Astrocyte of the spinal cord (primary cell): ENCODE results near the gene RCAN3.
A peak's percentile ranks its signal among the peaks of the same experiment; 100 is the strongest.
"Not testable (repeated sequence)": the region's sequence is repeated elsewhere in the genome, so short reads cannot be mapped to it uniquely, and the experiment has no call there.

Experiments used
- DNase-seq: peaks from one replicate; pipeline ENCODE4 v3.0.0; 2011; ENCODE audit warnings: low read depth, low spot score
- H3K4me3 ChIP-seq: 2 replicates; pipeline ENCODE4 v1.5.1; 2011; ENCODE audit warnings: low read depth, mild to moderate bottlenecking, low read length, moderate library complexity
- in situ Hi-C: cut with HindIII; loops from 2 replicates; pipeline ENCODE4 v1.10.0; 2017; ENCODE audit warnings: low sequenced_read_pairs
- TF ChIP-seq, protein P1 (sequence below): IDR thresholded peaks from 2 replicates; pipeline ENCODE4 v1.5.1; 2012; ENCODE audit warnings: low read depth, mild to moderate bottlenecking, low read length, inconsistent platforms

The RCAN3 gene

DNA sequence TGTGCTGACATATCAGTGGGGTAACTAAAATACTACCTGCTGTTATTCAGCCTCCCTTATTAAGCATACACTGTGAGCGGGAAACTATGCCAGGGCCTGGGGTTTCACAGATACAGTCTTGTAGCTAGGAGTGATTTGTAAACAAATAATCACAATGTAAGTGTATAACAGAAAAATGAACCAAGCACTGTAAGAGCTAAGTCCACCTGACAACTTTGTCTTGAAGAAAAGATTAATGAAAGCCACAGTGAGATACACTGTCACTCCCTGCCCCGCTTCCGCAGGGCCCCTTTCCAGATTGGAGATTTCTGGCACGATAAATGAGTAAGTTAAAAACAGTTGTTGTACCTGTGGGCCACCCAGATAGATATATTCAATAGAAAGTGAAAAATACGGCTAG, 4.8 kb downstream of the RCAN3 start:
- in situ Hi-C loops: no loop called here
- H3K4me3 ChIP-seq: no peak overlapping the region
- TF ChIP-seq, protein P1, sequence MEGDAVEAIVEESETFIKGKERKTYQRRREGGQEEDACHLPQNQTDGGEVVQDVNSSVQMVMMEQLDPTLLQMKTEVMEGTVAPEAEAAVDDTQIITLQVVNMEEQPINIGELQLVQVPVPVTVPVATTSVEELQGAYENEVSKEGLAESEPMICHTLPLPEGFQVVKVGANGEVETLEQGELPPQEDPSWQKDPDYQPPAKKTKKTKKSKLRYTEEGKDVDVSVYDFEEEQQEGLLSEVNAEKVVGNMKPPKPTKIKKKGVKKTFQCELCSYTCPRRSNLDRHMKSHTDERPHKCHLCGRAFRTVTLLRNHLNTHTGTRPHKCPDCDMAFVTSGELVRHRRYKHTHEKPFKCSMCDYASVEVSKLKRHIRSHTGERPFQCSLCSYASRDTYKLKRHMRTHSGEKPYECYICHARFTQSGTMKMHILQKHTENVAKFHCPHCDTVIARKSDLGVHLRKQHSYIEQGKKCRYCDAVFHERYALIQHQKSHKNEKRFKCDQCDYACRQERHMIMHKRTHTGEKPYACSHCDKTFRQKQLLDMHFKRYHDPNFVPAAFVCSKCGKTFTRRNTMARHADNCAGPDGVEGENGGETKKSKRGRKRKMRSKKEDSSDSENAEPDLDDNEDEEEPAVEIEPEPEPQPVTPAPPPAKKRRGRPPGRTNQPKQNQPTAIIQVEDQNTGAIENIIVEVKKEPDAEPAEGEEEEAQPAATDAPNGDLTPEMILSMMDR: no peak
- no peak for DNase-seq

DNA sequence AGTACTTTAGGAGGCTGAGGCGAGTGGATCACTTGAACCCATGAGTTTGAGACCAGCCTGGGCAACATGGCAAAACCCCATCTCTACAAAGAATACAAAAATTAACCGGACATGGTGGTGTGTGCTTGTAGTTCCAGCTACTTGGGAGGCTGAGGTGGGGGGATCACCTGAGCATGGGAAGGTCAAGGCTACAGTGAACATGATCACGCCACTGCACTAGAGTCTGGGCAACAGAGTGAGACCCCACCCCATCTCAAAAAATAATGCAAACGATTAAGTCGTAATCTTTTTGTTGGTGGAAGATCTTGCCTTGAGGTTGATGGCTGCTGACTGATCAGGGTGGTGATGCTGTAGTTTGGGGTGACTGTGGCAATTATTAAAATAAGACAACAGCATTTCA, 6.3 kb downstream of the RCAN3 start:
- DNase-seq: no peak
- TF ChIP-seq, protein P1: no peak
- no peak overlapping the region for H3K4me3 ChIP-seq
- in situ Hi-C loops: no loop called here

DNA sequence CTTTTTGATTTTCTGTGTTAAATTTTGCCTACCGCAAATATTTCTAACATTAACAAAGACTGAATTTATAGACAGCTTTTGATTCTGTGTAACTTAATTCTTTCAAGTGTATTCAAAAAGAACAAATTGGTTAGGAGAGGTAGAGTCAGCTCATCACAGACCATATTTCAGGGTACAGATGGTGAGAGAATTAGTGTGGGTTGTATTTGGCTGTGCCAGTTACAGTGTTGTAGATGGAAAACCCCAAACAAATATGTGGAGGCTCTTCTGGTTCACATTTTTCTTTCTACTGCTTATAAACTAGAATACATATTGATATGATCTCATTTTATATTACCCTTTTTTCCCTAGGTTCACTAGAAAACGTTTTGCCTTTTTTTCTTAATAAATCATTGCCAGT, 11.1 kb downstream of the RCAN3 start:
- H3K4me3 ChIP-seq: no peak overlapping the region
- DNase-seq: no peak
- TF ChIP-seq, protein P1: no peak
- in situ Hi-C loops: no loop called here

DNA sequence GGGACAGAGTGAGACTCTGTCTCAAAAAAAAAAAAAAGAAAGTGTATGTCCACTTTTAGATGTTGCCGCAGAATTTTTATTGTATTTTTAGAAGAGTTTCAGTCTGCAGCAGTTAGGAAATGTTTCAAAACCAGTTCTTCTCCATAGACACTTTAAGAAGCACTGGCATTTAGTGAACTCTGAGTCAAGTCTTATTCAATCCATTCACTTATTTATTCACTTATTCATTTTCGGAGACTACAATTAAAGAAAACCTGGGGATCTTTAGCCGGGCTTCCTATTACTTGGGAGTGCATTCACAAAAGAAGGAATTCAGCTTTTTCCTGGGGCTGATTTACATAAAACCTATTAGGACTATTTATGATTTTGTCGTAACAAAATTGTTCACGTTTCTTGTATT, 12.3 kb downstream of the RCAN3 start:
- TF ChIP-seq, protein P1: no peak
- no peak for DNase-seq
- in situ Hi-C loops: no loop called here
- H3K4me3 ChIP-seq: no peak overlapping the region

DNA sequence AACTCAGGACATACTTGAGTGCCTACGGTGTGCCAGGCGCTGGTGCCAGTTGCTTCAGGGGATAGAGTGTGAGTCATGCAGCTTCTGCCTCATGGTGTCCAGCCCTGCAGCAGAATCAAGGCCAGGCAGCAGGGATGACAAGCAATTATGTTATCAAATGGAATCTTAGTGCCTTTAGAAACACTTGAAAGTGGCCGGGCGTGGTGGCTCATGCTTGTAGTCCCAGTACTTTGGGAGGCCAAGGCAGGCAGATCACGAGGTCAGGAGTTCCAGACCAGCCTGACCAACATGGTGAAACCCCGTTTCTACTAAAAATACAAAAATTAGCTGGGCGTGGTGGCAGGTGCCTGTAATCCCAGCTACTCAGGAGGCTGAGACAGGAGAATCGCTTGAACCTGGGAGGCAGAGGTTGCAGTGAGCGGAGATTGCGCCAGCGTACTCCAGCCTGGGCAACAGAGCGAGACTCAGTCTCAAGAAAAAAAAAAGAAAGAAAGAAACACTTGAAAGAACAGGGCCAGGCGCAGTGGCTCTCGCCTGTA, 13.1 kb downstream of the RCAN3 start:
- in situ Hi-C loops, H3K4me3 ChIP-seq: not testable (repeated sequence)
- peak; percentile 33 for DNase-seq

DNA sequence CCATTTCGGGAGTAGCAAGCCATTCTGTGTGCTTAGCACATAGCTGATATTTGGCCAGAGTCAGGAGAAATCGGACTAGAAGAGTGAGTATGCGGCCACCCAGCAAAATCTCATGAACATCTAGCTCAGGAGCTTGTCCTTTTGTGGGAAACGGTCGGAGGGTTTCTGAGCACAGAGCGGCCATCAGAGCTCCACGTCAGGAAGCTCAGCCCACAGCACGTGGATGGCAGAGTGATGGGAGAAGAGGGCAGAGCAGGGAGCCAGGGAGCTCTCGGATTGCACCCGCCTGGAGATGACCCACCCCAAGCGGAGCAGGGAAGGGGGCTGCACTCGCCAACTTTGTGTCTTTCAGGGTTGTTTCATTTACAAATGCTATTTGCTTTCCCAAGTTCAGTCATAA, 13.9 kb downstream of the RCAN3 start:
- TF ChIP-seq, protein P1: no peak
- H3K4me3 ChIP-seq: no peak overlapping the region
- in situ Hi-C loops: no loop called here
- DNase-seq: no peak

DNA sequence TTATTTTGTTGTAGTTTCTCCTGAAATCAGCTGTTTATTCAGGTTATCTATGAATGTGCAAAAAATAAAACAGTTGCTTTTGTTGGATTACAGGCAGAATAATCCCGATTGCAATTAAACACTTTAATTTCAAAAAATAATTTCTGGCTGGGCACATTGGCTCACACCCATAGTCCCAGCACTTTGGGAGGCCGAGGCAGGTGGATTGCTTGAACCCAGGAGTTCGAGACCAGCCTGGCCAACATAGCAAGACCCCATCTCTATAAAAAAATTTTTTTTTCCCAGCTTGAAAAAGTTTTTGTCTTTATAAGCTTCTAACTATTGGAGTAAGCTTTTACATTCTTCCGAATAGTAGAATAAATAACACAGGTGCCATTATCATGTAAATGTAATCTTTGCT, 15.3 kb downstream of the RCAN3 start:
- TF ChIP-seq, protein P1: no peak
- no peak overlapping the region for H3K4me3 ChIP-seq
- DNase-seq: no peak
- in situ Hi-C loops: no loop called here

DNA sequence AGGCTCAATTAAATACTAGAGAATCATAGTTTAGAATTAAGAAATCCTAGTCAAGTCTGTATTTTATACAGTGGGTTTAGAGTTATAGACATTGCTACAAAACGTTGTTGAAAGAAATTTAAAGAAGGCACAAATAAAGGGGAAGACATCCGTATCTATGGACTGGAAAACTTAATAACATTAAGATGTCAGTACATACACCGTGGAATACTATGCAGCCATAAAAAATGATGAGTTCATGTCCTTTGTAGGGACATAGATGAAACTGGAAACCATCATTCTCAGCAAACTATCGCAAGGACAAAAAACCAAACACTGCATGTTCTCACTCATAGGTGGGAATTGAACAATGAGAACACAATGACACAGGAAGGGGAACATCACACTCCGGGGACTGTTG, 17.6 kb downstream of the RCAN3 start:
- DNase-seq, H3K4me3 ChIP-seq, in situ Hi-C loops: not testable (repeated sequence)
